Measurements from ENCODE around the gene PSMD8.

GRCh38 chr19:38421856-38422255, 47.5 kb downstream of the PSMD8 start:
- TF ChIP-seq, protein P1, sequence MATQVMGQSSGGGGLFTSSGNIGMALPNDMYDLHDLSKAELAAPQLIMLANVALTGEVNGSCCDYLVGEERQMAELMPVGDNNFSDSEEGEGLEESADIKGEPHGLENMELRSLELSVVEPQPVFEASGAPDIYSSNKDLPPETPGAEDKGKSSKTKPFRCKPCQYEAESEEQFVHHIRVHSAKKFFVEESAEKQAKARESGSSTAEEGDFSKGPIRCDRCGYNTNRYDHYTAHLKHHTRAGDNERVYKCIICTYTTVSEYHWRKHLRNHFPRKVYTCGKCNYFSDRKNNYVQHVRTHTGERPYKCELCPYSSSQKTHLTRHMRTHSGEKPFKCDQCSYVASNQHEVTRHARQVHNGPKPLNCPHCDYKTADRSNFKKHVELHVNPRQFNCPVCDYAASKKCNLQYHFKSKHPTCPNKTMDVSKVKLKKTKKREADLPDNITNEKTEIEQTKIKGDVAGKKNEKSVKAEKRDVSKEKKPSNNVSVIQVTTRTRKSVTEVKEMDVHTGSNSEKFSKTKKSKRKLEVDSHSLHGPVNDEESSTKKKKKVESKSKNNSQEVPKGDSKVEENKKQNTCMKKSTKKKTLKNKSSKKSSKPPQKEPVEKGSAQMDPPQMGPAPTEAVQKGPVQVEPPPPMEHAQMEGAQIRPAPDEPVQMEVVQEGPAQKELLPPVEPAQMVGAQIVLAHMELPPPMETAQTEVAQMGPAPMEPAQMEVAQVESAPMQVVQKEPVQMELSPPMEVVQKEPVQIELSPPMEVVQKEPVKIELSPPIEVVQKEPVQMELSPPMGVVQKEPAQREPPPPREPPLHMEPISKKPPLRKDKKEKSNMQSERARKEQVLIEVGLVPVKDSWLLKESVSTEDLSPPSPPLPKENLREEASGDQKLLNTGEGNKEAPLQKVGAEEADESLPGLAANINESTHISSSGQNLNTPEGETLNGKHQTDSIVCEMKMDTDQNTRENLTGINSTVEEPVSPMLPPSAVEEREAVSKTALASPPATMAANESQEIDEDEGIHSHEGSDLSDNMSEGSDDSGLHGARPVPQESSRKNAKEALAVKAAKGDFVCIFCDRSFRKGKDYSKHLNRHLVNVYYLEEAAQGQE (IDR thresholded peaks at IDR 0.05; ENCODE audit: low read depth) = no peak
- TF ChIP-seq NFIC (IDR thresholded peaks at IDR 0.05) (no peak), EP300 (IDR thresholded peaks at IDR 0.05; ENCODE audit: borderline replicate concordance) (no peak), CREB1 (IDR thresholded peaks at IDR 0.05; ENCODE audit: low read depth) (no peak), FOXM1 (IDR thresholded peaks at IDR 0.05; ENCODE audit: borderline replicate concordance, low read depth) (no peak), CEBPB (IDR thresholded peaks at IDR 0.05) (no peak), YY1 (IDR thresholded peaks at IDR 0.05; ENCODE audit: low read depth) (no peak), TEAD4 (IDR thresholded peaks at IDR 0.05) (no peak), RAD21 (IDR thresholded peaks at IDR 0.05; ENCODE audit: low read depth) (no peak), EGR1 (IDR thresholded peaks at IDR 0.05) (no peak), TAF1 (IDR thresholded peaks at IDR 0.05; ENCODE audit: low read depth) (no peak), ZBTB7A (IDR thresholded peaks at IDR 0.05; ENCODE audit: low read depth) (no peak)
- TF ChIP-seq, protein P2, sequence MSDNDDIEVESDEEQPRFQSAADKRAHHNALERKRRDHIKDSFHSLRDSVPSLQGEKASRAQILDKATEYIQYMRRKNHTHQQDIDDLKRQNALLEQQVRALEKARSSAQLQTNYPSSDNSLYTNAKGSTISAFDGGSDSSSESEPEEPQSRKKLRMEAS (IDR thresholded peaks at IDR 0.05) = no peak
- TF ChIP-seq, protein P3, sequence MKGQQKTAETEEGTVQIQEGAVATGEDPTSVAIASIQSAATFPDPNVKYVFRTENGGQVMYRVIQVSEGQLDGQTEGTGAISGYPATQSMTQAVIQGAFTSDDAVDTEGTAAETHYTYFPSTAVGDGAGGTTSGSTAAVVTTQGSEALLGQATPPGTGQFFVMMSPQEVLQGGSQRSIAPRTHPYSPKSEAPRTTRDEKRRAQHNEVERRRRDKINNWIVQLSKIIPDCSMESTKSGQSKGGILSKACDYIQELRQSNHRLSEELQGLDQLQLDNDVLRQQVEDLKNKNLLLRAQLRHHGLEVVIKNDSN (IDR thresholded peaks at IDR 0.05) = no peak

All from Ishikawa (cell line).